ENCODE measurements around the gene UCK2. TPM values are rescaled to one million over a fixed set of nuclear protein-coding genes. Genes with fewer than 3 reads are reported as not detected.

UCK2 gene
- total and polyA plus RNA-seq, 2 donors (not counting 3 experiments of a cell fraction or from before 2014, with no cell fraction given), result 62.3 to 74.7 TPM

DNA sequence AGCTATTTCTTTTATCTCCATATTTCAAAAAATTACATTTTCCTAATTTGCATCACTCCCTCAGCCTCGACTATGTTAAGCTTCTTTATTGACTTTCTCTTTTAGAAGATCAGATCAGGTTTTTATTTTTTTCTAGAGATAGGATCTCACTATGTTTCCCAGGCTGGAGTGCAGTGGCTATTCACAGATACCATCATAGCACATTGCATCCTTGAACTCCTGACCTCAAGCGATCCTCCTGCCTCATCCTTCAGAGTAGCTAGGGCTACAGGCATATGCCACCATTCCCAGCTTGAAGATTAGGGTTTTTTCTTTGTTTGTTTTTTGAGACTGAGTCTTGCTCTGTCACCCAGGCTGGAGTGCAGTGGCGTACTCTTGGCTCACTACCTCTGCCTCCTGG, 20.1 kb downstream of the UCK2 start:
- Histone ChIP-seq H3K4me1 (ENCODE audit: control insufficient read depth, extremely low read depth, insufficient read depth, low read length) (peaks cover 10% of the 10 kb centered on the region), H3K4me3 (replicated peaks in 1 of 3; ENCODE audit: insufficient read depth in 1 of 3, low read depth in 1 of 3, low read length in 3 of 3) (no peak overlapping the region), H3K9me1 (replicated peaks; ENCODE audit: control insufficient read depth, extremely low read depth, insufficient read depth, low read length) (no peaks in the 10 kb centered on the region), H3K27ac (ENCODE audit: insufficient read depth, low read depth, low read length) (no peak overlapping the region), H3K9me3 (replicated peaks; ENCODE audit: control insufficient read depth, insufficient read depth, low read length) (no peaks in the 10 kb centered on the region), H3K27me3 (ENCODE audit: control insufficient read depth in 2 of 2, insufficient read depth in 2 of 2, low read length in 2 of 2) (no peaks in the 10 kb centered on the region), H4K20me1 (replicated peaks; ENCODE audit: control insufficient read depth, extremely low read depth, insufficient read depth, low read length) (peaks cover 4% of the 10 kb centered on the region), H3K36me3 (ENCODE audit: control insufficient read depth in 2 of 2, extremely low read depth in 1 of 2, insufficient read depth in 2 of 2, low read length in 2 of 2) (no peaks in the 10 kb centered on the region), H3K9ac (replicated peaks; ENCODE audit: extremely low read depth, insufficient read depth, low read length) (no peak overlapping the region), H3K79me2 (ENCODE audit: control insufficient read depth, insufficient read depth, low read length) (peaks cover 96% of the 10 kb centered on the region), H3K4me2 (ENCODE audit: insufficient read depth, low read length) (no peak overlapping the region), H2AFZ (ENCODE audit: low read depth, low read length) (no peak overlapping the region)
- FAIRE-seq (no peak), DNase-seq (ENCODE audit: low read depth, low spot score) (no peak)
- ChIA-PET POLR2A (no interaction called here), CTCF (interaction anchor here (1.7 kb wide), 1 partner anchor 21 kb away, joined by 3 read pairs; no protein-coding TSS in a partner anchor)
- intact Hi-C loops (cut with micrococcal nuclease), result no loop called here
- TF ChIP-seq, protein P1, sequence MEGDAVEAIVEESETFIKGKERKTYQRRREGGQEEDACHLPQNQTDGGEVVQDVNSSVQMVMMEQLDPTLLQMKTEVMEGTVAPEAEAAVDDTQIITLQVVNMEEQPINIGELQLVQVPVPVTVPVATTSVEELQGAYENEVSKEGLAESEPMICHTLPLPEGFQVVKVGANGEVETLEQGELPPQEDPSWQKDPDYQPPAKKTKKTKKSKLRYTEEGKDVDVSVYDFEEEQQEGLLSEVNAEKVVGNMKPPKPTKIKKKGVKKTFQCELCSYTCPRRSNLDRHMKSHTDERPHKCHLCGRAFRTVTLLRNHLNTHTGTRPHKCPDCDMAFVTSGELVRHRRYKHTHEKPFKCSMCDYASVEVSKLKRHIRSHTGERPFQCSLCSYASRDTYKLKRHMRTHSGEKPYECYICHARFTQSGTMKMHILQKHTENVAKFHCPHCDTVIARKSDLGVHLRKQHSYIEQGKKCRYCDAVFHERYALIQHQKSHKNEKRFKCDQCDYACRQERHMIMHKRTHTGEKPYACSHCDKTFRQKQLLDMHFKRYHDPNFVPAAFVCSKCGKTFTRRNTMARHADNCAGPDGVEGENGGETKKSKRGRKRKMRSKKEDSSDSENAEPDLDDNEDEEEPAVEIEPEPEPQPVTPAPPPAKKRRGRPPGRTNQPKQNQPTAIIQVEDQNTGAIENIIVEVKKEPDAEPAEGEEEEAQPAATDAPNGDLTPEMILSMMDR (IDR thresholded peaks at IDR 0.05; ENCODE audit: extremely low read depth in 1 of 2, insufficient read depth in 1 of 2, low read depth in 1 of 2, low read length in 2 of 2), result no peak
- TF ChIP-seq POLR2A (IDR thresholded peaks at IDR 0.05; ENCODE audit: low read depth, low read length), result no peak
- TF ChIP-seq POLR2AphosphoS5 (IDR thresholded peaks at IDR 0.05; ENCODE audit: insufficient read depth, low read depth, low read length), result no peak
- TF ChIP-seq JUN (IDR thresholded peaks at IDR 0.05; ENCODE audit: borderline replicate concordance, insufficient read depth, insufficient read length, low read depth), result no peak
- TF ChIP-seq EZH2 (IDR thresholded peaks at IDR 0.05; ENCODE audit: borderline replicate concordance, low read depth, low read length, severe bottlenecking), result no peak
- no peak for TF ChIP-seq GATA2 (IDR thresholded peaks at IDR 0.05; ENCODE audit: insufficient read depth, insufficient read length, low read depth, low read length)
- dilution Hi-C loops (cut with MboI; ENCODE audit: extremely low pct_ligation_motif_present, low sequenced_read_pairs), result no loop called here
- no TSS peak for BruUV-seq (replicated peaks)
